Uterus (tissue), 4 donors: Measurements from ENCODE around the gene ERBIN. TPM values are rescaled to one million over a fixed set of nuclear protein-coding genes. Genes with fewer than 3 reads are reported as not detected.
"Not testable (repeated sequence)": the region's sequence is repeated elsewhere in the genome, so short reads cannot be mapped to it uniquely, and the experiment has no call there.

Experiments used
- DNase-seq, 2 donors: peaks; one replicate each; pipeline ENCODE4 v3.0.0-alpha.2; 2019 to 2020
- H3K27ac ChIP-seq, 2 donors: fragments of 200-600 bp; sonication (generic); 1 replicate in 1 of 2; 2 replicates in 1 of 2; pipeline ENCODE4 v1.5.1; 2016 to 2018
- H3K27me3 ChIP-seq, 2 donors: fragments of 200-600 bp; sonication (generic); one replicate each; pipeline ENCODE4 v1.5.1; 2018 to 2019; ENCODE audit warnings: control low read depth in 1 of 2
- H3K36me3 ChIP-seq, 2 donors: fragments of 200-600 bp; sonication (generic); one replicate each; pipeline ENCODE4 v1.5.1; 2019; ENCODE audit warnings: control low read depth in 1 of 2
- H3K4me1 ChIP-seq, 2 donors: fragments of 200-600 bp; sonication (generic); one replicate each; pipeline ENCODE4 v1.5.1; 2018 to 2019; ENCODE audit warnings: control low read depth in 1 of 2
- H3K4me3 ChIP-seq, 2 donors: fragments of 200-600 bp; sonication (generic); 1 replicate in 1 of 2; 2 replicates in 1 of 2; pipeline ENCODE4 v1.5.1; 2018 to 2019; ENCODE audit warnings: mild to moderate bottlenecking in 1 of 2
- H3K9me3 ChIP-seq, 2 donors: fragments of 200-600 bp; sonication (generic); one replicate each; pipeline ENCODE4 v1.5.1; 2019; ENCODE audit warnings: control low read depth in 1 of 2
- POLR2A ChIP-seq, 2 donors: fragments of 450-650 bp; IDR thresholded peaks; one replicate each; pipeline ENCODE4 v1.6.1; 2016; ENCODE audit warnings: antibody characterized with exemption in 2 of 2, mild to moderate bottlenecking in 1 of 2, moderate library complexity in 1 of 2
- intact Hi-C: fragments of 100-400 bp; cut with DNase I; formaldehyde crosslinking; loops from one replicate; pipeline ENCODE4 v1.15.1; 2023; ENCODE audit warnings: low total_unique reads
- total RNA-seq, 4 donors: library from RNA; depleted of rRNA in 3 of 4; stranded (reverse); fragments of >200 nt in 3 of 4; gene quantifications; one replicate each; pipeline versions ENCODE4 v1.1.0 to v1.2.4, GENCODE V29; 2014 to 2023
- TF ChIP-seq, protein P1 (sequence below), 4 experiments: fragments of 200-600 bp in 2 of 4; fragments of 450-650 bp in 2 of 4; sonication (generic) in 2 of 4; IDR thresholded peaks; one replicate each; pipeline ENCODE4 v1.5.1; 2016 to 2019; ENCODE audit warnings: antibody characterized with exemption in 4 of 4, mild to moderate bottlenecking in 2 of 4, moderate library complexity in 1 of 4
- donor health status: DM: yes; HTN: yes; CAD: no.

ERBIN gene
- total RNA-seq, 4 donors from 2014 or later, result 26.1 to 159 (median 81.8) TPM

DNA sequence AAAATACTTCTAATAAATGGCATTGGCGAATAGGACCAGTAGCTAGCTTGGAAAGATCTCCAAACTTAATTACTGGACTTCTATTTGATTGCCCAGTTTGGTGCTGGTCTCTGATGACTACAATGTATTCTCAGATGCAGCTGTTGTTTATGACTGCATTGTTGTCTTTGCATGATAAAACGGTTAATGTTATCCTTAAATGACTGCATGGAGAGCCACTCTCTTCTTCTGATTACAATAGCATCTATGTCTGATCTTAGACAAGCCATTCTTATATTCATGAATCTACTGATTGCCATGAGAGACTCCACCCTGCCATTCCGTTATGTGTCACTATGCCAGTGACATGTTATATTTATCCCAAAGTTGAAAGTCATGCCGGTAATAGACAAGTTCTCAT is 42.9 kb upstream of the ERBIN start:
- no peaks in the 10 kb centered on the region for H3K36me3 ChIP-seq
- no peak overlapping the region for H3K27ac ChIP-seq
- intact Hi-C loops, result no loop called here
- H3K9me3 ChIP-seq, result no peaks in the 10 kb centered on the region
- H3K4me3 ChIP-seq, result no peak overlapping the region
- no peaks in the 10 kb centered on the region for H3K27me3 ChIP-seq
- H3K4me1 ChIP-seq, result no peaks in the 10 kb centered on the region
- DNase-seq, result no peak
- TF ChIP-seq, protein P1, sequence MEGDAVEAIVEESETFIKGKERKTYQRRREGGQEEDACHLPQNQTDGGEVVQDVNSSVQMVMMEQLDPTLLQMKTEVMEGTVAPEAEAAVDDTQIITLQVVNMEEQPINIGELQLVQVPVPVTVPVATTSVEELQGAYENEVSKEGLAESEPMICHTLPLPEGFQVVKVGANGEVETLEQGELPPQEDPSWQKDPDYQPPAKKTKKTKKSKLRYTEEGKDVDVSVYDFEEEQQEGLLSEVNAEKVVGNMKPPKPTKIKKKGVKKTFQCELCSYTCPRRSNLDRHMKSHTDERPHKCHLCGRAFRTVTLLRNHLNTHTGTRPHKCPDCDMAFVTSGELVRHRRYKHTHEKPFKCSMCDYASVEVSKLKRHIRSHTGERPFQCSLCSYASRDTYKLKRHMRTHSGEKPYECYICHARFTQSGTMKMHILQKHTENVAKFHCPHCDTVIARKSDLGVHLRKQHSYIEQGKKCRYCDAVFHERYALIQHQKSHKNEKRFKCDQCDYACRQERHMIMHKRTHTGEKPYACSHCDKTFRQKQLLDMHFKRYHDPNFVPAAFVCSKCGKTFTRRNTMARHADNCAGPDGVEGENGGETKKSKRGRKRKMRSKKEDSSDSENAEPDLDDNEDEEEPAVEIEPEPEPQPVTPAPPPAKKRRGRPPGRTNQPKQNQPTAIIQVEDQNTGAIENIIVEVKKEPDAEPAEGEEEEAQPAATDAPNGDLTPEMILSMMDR (IDR thresholded peaks at IDR 0.05), result no peak

DNA sequence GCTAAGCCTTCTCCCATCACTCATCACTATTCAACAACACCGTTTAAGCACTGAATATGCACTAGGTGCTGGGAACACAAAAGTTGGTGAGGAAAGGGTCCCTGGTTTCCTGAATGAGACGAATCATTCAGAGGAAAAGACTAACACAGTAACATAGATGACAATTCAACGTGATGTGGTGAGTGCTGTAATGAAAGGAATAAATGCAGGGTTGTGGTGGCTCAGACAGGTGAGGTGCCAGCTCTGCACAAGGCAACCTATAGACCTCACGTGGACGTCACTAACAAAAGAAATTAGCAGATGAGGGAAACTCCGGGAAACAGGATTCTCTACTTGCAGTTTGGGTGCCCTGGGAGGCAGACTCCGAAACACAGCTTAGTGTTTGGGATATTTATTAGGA is 40.0 kb upstream of the ERBIN start:
- H3K27me3 ChIP-seq, result no peaks in the 10 kb centered on the region
- H3K36me3 ChIP-seq, result no peaks in the 10 kb centered on the region
- H3K9me3 ChIP-seq, result no peaks in the 10 kb centered on the region
- no peaks in the 10 kb centered on the region for H3K4me1 ChIP-seq
- intact Hi-C loops, result no loop called here
- H3K27ac ChIP-seq, result no peak overlapping the region
- no peak overlapping the region for H3K4me3 ChIP-seq
- DNase-seq, result no peak
- TF ChIP-seq POLR2A (IDR thresholded peaks at IDR 0.05), result no peak
- TF ChIP-seq, protein P1 (IDR thresholded peaks at IDR 0.05), result no peak

DNA sequence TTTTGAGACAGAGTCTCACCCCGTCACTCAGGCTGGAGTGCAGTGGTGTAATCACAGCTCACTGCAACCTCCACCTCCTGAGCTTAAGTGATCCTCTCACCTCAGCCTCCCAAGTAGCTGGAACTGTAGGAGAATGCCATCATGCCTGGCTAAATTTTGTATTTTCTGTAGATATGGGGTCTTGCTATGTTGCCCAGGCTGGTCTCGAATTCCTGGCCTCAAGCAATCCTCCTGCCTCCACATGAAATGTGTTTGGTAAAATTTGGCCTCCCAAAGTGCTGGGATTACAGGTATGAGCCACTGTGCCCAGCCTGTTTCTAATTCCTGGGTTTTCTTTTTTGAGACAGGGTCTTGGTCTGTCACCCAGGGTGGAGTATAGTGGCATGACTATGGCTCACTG is 34.4 kb upstream of the ERBIN start:
- intact Hi-C loops, H3K27ac ChIP-seq: not testable (repeated sequence)

DNA sequence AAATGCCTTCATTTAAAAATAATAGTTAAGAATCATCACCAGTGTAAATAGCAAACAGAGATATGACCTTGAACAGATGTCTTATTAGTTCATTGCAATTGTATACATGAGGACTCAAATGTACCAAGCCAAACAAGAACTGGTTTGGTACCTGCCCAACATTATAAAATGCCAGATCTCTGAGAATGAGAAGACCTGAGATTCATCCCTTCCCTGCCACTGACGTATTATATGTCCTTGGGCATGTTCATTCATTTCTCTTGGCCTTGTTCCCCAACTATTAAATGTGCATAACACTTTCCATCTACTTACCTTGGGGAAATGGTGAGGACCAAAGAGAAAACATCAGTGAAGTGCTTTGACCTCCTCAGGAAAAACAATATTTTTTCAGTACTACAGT is 33.6 kb upstream of the ERBIN start:
- intact Hi-C loops, result no loop called here
- Histone ChIP-seq H3K9me3 (no peaks in the 10 kb centered on the region), H3K27me3 (no peaks in the 10 kb centered on the region), H3K4me1 (no peaks in the 10 kb centered on the region), H3K4me3 (no peak overlapping the region), H3K36me3 (no peaks in the 10 kb centered on the region), H3K27ac (no peak overlapping the region)
- TF ChIP-seq POLR2A (IDR thresholded peaks at IDR 0.05), result no peak
- TF ChIP-seq, protein P1 (IDR thresholded peaks at IDR 0.05), result no peak
- no peak for DNase-seq

More for the DNA sequence above, 34.4 kb upstream of the ERBIN start:
- H3K27me3 ChIP-seq, H3K4me1 ChIP-seq, H3K36me3 ChIP-seq, H3K9me3 ChIP-seq, DNase-seq, H3K4me3 ChIP-seq: not testable (repeated sequence)

DNA sequence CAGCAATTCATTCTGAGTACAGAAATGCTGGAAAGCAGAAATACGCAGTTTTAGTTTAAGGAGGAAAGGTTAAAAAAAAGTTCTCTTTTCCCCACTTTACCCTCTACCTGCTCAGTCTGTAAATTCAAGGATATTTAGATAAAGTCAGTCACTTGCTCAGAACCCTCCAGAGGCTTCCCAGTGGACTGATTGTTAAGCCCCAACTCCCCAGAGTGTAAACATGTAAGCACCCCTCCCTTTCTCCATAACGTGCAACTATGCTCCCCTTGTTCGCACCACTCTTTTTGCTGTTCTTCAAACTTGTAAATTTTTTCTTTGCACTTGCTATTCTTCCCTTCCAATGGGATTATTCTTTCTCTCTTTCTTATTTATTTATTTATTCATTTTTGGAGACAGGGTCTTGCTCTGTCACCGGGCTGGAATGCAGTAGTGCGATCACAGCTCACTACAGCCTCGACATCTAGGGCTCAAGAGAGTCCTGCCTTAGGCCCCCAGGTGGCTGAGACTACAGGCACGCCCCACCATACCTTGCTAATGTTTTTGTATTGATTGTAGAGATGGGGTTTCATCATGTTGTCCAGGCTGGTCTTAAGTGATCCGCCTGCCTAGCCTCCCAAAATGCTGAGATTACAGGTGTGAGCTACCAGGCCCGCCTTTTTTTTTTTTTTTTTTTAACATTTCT is 32.5 kb upstream of the ERBIN start:
- Histone ChIP-seq H3K4me3 (no peak overlapping the region), H3K4me1 (no peaks in the 10 kb centered on the region), H3K27ac (no peak overlapping the region), H3K36me3 (no peaks in the 10 kb centered on the region), H3K9me3 (no peaks in the 10 kb centered on the region), H3K27me3 (no peaks in the 10 kb centered on the region)
- DNase-seq, result no peak
- intact Hi-C loops, result no loop called here
- TF ChIP-seq, protein P1 (IDR thresholded peaks at IDR 0.05), result no peak
- TF ChIP-seq POLR2A (IDR thresholded peaks at IDR 0.05), result no peak

DNA sequence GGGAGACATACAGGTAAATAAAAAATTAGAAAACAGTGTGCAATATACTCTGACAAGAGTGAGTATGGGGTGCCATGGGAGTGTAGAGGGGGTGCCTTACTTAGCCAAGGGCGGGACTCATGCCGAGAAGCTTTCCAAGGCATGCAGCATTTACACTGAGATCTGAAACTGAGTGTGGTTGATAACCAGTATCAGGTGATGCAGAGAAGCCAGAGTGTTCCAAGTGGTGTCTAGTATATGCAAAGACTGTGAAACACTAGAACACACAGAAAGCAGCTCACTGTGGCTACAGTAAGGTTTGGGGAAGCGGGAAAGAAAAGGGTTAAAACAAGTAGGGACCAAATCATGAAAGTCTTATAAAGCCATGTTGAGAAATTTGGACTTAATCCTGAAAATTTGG is 30.5 kb upstream of the ERBIN start:
- no peaks in the 10 kb centered on the region for H3K27me3 ChIP-seq
- intact Hi-C loops, result no loop called here
- H3K4me3 ChIP-seq, result no peak overlapping the region
- no peaks in the 10 kb centered on the region for H3K9me3 ChIP-seq
- no peak overlapping the region for H3K27ac ChIP-seq
- H3K36me3 ChIP-seq, result no peaks in the 10 kb centered on the region
- TF ChIP-seq, protein P1 (IDR thresholded peaks at IDR 0.05), result no peak
- no peak for TF ChIP-seq POLR2A (IDR thresholded peaks at IDR 0.05)
- DNase-seq, result no peak
- no peaks in the 10 kb centered on the region for H3K4me1 ChIP-seq
